ENCODE results near the gene SINHCAF.

Gene SINHCAF

GRCh38 chr12:31331242-31331641 is 5.3 kb upstream of the SINHCAF start:
- Histone ChIP-seq H3K79me2 (ENCODE audit: low read length) (no peaks in the 10 kb centered on the region), H3K9me2 (replicated peaks; ENCODE audit: insufficient read depth, low read length) (no peaks in the 10 kb centered on the region), H3K4me2 (ENCODE audit: low read depth, low read length) (no peak overlapping the region), H3K27ac (ENCODE audit: low read length) (no peak overlapping the region), H2AFZ (ENCODE audit: low read length) (no peak overlapping the region), H3K9me3 (replicated peaks; ENCODE audit: insufficient read depth, low read length) (no peaks in the 10 kb centered on the region), H4K20me1 (ENCODE audit: insufficient read depth, low read length) (no peaks in the 10 kb centered on the region), H3K36me3 (replicated peaks; ENCODE audit: insufficient read depth, low read length) (no peaks in the 10 kb centered on the region), H3K9ac (ENCODE audit: low read length) (no peak overlapping the region), H3F3A (ENCODE audit: insufficient read depth, low read length) (peaks cover 6% of the 10 kb centered on the region; the same call in 1 of the 2 replicates), H3K27me3 (replicated peaks; ENCODE audit: insufficient read depth, low read length) (no peaks in the 10 kb centered on the region), H3K4me3 (ENCODE audit: low read length) (no peak overlapping the region), H3K4me1 (ENCODE audit: low read length) (0 out of 2 replicates have a peak, but pooled peaks cover 3% of the 10 kb centered on the region)
- DNase-seq: no peak
- TF ChIP-seq EZH2 (optimal IDR thresholded peaks at IDR 0.05; ENCODE audit: low read depth, low read length) (no peak), EZH2phosphoT487 (IDR thresholded peaks at IDR 0.05; ENCODE audit: low read length) (no peak)
- TF ChIP-seq, protein P1, sequence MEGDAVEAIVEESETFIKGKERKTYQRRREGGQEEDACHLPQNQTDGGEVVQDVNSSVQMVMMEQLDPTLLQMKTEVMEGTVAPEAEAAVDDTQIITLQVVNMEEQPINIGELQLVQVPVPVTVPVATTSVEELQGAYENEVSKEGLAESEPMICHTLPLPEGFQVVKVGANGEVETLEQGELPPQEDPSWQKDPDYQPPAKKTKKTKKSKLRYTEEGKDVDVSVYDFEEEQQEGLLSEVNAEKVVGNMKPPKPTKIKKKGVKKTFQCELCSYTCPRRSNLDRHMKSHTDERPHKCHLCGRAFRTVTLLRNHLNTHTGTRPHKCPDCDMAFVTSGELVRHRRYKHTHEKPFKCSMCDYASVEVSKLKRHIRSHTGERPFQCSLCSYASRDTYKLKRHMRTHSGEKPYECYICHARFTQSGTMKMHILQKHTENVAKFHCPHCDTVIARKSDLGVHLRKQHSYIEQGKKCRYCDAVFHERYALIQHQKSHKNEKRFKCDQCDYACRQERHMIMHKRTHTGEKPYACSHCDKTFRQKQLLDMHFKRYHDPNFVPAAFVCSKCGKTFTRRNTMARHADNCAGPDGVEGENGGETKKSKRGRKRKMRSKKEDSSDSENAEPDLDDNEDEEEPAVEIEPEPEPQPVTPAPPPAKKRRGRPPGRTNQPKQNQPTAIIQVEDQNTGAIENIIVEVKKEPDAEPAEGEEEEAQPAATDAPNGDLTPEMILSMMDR (IDR thresholded peaks at IDR 0.05; ENCODE audit: low read length): no peak

GRCh38 chr12:31326736-31327659 is 1.0 kb upstream of the SINHCAF start:
- H3K27me3 ChIP-seq (replicated peaks; ENCODE audit: insufficient read depth, low read length): no peaks in the 10 kb centered on the region
- H3K4me3 ChIP-seq (ENCODE audit: low read length): peak overlapping the region; percentile 71
- peaks cover 12% of the 10 kb centered on the region for H4K20me1 ChIP-seq (ENCODE audit: insufficient read depth, low read length)
- peaks cover 39% of the 10 kb centered on the region for H3K79me2 ChIP-seq (ENCODE audit: low read length)
- H3K36me3 ChIP-seq (replicated peaks; ENCODE audit: insufficient read depth, low read length): no peaks in the 10 kb centered on the region
- TF ChIP-seq EZH2phosphoT487 (IDR thresholded peaks at IDR 0.05; ENCODE audit: low read length): no peak
- no peak for TF ChIP-seq EZH2 (optimal IDR thresholded peaks at IDR 0.05; ENCODE audit: low read depth, low read length)
- TF ChIP-seq, protein P1 (IDR thresholded peaks at IDR 0.05; ENCODE audit: low read length): no peak
- no peak for DNase-seq
- H3K4me1 ChIP-seq (ENCODE audit: low read length): peaks cover 14% of the 10 kb centered on the region
- H3K9me2 ChIP-seq (replicated peaks; ENCODE audit: insufficient read depth, low read length): no peaks in the 10 kb centered on the region
- peak overlapping the region; percentile 67; the same call in 1 of the 2 replicates for H3K9ac ChIP-seq (ENCODE audit: low read length)
- H3K4me2 ChIP-seq (ENCODE audit: low read depth, low read length): peak overlapping the region; percentile 66; the same call in 1 of the 2 replicates
- H3K27ac ChIP-seq (ENCODE audit: low read length): no peak overlapping the region; the same call in 1 of the 2 replicates
- H2AFZ ChIP-seq (ENCODE audit: low read length): peak overlapping the region; percentile 81
- H3K9me3 ChIP-seq (replicated peaks; ENCODE audit: insufficient read depth, low read length): no peaks in the 10 kb centered on the region
- peaks cover 20% of the 10 kb centered on the region for H3F3A ChIP-seq (ENCODE audit: insufficient read depth, low read length)

- peak overlapping the region; percentile 64 for H3K27ac ChIP-seq (ENCODE audit: low read length)
- no peaks in the 10 kb centered on the region for H3K9me2 ChIP-seq (replicated peaks; ENCODE audit: insufficient read depth, low read length)
- TF ChIP-seq EZH2 (optimal IDR thresholded peaks at IDR 0.05; ENCODE audit: low read depth, low read length) (no peak), EZH2phosphoT487 (IDR thresholded peaks at IDR 0.05; ENCODE audit: low read length) (no peak)
- TF ChIP-seq, protein P1 (IDR thresholded peaks at IDR 0.05; ENCODE audit: low read length): no peak
- H3K36me3 ChIP-seq (replicated peaks; ENCODE audit: insufficient read depth, low read length): no peaks in the 10 kb centered on the region
- H3K9ac ChIP-seq (ENCODE audit: low read length): peak overlapping the region; percentile 84
- peaks cover 54% of the 10 kb centered on the region for H3K79me2 ChIP-seq (ENCODE audit: low read length)
- H3K27me3 ChIP-seq (replicated peaks; ENCODE audit: insufficient read depth, low read length): no peaks in the 10 kb centered on the region
- peaks cover 16% of the 10 kb centered on the region for H4K20me1 ChIP-seq (ENCODE audit: insufficient read depth, low read length)
- H3F3A ChIP-seq (ENCODE audit: insufficient read depth, low read length): peaks cover 20% of the 10 kb centered on the region
- peak overlapping the region; percentile 62 for H3K4me2 ChIP-seq (ENCODE audit: low read depth, low read length)
- peak overlapping the region; percentile 61 for H2AFZ ChIP-seq (ENCODE audit: low read length)
- H3K4me3 ChIP-seq (ENCODE audit: low read length): peak overlapping the region; percentile 71
- H3K9me3 ChIP-seq (replicated peaks; ENCODE audit: insufficient read depth, low read length): no peaks in the 10 kb centered on the region
- peaks cover 29% of the 10 kb centered on the region for H3K4me1 ChIP-seq (ENCODE audit: low read length)
- peak; percentile 13 for DNase-seq
These were observed 450 bp downstream of the SINHCAF start for GRCh38 chr12:31325524-31325875.
